EL (cell line): Measurements from ENCODE around the gene SLC38A1.
A peak's percentile ranks its signal among the peaks of the same experiment; 100 is the strongest.
"Not testable (repeated sequence)": the region's sequence is repeated elsewhere in the genome, so short reads cannot be mapped to it uniquely, and the experiment has no call there.

Source experiments
- DNase-seq: peaks from one replicate; pipeline ENCODE4 v3.0.0-alpha.2; 2016

Gene SLC38A1

DNA sequence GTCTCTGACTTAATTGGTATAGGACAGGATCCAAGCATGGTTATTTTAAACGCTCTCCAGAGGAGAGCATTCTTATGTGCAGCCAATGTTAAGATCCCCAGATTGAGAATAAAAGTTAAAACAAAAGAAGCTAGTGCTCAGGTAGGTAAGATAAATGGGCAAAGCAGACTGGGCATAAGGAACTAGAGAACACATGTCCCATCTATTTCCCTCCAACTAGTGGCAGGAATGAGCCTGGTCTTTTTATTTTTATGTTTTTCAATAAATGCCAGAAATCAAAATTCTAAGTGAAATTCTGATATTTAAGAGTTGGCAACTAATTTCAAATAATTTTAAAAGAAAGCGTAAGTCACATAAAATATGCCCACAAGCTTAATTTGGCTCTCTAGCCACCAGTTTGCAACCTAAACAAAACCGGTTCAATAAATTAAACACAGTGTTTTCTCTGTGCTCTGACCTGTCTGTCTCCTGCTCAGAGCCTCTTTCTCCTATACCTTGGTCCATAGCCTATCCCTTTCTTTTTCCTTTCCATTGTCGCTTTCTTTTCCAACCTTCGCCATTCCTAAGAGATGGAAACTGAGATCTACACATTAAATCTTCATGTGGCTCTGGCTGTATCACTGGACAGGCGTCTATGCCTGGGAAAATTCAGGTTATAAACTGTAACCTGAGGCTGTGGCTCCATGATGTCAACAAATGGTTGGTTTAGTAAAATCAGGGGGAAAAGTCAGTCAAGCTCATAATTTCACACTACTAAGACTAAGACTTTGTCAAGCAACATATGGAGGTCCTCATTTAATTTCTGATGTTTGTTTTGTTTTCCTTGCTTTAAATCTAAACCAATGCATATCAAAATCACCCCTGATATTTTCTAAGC, 5.5 kb downstream of the SLC38A1 start:
- no peak for DNase-seq

DNA sequence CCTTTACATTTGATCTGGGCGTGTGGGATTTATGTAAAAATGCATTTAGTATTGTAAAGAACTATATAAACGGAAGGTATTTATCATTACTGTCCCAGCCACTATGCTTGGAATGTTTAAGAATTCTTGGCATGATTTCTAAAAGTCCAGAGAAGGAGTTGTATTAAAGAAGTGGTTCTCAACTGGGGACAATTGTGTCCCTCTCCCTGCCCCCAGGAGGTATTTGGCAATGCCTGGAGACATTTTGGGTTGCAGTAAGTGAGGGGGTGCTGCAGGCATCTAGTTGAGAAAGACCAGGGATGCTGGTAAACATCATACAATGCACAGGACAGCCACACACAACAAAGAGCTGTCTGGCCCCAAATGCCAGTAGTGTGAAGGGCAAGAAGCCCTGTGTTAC, 7.2 kb downstream of the SLC38A1 start:
- peak; percentile 37 for DNase-seq

DNA sequence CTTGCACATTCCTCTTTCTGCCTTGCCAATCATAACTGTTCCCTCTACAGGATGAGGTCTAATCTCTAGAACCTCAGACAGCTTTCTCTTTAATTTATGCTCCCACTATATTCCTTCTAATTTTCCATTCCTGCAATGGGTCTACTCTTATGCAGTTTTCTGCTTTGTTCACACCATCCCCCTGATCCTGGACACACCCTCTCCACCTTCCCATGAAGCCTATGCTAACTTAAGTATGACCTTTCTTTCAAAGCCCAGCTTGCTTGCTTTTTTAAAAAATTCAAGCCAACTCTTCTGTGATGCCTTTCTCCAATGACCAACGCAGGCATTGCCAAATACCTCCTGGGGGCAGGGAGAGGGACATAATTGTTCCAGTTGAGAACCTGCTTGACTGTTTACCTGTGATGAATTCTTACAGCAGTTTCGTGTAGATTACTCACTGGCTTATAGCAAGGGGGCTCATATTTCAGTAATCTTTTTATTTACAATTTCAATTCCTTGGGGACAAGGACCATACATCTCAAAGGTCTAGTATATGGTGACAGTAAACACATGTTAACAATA, 7.8 kb downstream of the SLC38A1 start:
- no peak for DNase-seq

DNA sequence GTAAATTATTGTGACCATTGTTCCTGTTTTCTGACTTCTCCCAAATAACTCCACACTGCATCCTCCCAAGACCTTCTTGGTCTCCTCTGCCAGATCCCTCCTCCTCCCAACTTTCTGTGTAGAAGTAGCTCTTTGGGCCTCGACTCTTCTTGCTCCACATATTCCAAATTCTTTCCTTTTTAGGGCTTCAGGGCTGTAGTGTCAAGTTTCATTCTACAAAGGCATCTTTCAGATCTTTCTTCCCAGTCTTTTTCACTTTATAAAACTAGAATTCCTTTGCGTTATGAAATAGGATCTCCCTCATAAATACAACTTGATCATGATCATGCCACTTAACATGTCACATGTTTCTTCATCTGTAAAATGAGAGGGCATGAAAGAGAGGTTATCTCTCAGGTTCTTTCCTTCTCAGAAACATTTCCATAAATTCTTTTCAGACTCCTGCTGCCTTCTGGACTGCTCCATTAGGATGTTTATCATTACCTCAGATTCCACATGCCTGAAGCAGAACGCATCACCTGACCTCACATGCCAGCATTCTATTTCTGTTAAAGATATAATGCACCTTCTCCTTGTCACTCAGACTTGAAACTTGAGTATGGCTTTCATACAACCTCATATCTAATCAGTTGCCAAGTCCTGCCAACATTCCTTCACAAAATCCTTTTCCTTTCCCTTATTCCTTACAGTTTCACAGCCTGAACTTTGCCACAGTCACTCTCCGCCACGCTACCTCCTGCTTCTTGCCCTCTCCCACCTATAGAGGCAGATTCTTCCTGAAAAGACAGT, 8.5 kb downstream of the SLC38A1 start:
- peak; percentile 69 for DNase-seq

DNA sequence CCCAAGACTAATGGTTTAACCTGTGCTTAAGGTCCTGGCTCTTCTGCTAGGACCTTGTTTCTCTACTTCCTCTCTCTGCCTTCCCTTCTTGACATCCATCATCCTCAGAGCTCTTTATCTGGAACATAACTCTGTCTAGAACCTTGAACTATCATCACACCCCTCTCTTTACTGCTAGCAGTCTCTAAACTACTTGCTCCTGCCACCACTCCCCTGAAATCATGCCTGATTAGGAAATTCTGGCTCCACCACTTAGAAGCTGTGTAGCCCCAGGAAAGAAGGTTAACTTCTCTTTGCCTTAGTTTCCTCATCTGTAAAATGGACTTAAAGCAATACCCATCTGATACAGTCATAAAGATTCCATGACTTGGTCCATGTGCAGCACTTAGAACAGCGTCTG, 9.1 kb downstream of the SLC38A1 start:
- no peak for DNase-seq

DNA sequence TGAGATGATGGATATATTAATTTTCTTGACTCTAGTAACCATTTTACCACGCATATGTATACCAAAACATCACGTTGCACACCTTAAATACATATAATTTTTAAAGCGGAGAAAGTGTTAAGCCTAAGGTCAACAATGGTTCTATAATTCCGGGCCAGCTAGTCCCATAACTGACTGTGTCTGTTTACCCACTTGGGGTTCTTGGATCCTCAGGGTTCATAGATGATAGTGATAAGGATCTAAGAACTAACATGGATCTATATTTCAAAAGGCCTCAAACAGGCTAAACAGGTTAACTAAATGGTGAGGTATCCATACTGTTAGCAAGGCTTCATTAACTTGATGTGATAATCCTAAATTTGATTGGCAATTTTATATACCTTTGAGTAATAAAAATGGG, 9.8 kb downstream of the SLC38A1 start:
- DNase-seq = no peak

DNA sequence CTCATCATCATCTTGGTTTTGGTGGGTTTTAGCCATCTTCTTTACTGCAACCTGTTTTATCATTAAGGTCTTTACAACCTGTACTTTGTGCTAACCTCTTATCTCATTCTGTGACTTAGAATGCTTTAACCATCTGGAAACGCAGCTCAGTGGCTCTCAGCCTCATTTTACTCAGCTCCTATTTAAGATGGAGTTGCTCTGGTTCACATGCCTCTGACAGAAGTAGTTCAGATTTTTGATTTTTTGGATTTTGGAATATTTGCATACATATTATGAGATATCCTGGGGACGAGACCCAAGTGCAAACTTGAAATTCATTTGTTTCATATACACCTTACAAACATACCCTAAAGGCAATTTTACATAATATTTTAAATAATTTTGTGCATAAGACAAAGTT, 10.7 kb downstream of the SLC38A1 start:
- DNase-seq = no peak

DNA sequence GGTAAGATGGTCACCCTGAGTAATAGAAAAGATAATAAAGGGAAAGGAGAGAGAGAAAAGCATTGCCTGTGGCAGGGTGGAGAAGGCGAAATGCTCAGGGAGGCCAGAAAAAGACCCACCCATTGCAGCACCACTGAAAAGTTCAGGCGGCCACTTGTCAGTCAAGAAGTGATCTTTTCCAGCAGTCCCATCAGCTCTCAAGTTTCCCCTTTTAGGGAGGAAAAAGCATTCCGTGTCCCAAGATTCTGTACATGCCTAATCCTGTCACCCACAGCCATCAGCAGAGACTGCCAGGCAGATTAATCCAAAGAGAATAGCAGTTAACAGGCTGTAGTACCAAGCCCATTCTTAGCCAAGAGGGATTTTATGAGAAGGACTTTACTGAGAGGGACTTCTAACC, 11.9 kb downstream of the SLC38A1 start:
- DNase-seq = no peak

DNA sequence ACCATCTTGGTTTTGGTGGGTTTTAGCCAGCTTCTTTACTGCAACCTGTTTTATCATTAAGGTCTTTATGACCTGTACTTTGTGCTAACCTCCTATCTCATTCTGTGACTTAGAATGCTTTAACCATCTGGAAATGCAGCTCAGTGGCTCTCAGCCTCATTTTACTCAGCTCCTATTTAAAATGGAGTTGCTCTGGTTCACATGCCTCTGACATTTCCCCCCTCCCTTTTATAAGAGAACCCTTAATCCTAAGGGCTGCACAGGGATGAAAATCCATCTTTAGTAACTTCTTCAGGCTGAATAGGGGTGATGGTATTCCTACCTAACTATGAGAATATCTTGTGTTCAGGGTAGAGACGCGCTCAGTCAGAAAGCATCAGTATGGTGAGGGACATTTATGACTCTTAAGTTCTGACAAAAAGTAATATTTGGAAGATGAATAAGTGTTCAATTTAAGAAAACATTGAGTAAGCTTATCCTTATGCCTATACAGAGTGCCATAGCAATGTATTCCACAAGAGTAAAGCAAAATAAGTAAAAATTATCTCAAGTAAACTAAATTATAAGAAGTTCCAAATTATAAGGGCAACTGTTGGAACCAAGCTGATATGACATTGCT, 15.2 kb downstream of the SLC38A1 start:
- no peak for DNase-seq

DNA sequence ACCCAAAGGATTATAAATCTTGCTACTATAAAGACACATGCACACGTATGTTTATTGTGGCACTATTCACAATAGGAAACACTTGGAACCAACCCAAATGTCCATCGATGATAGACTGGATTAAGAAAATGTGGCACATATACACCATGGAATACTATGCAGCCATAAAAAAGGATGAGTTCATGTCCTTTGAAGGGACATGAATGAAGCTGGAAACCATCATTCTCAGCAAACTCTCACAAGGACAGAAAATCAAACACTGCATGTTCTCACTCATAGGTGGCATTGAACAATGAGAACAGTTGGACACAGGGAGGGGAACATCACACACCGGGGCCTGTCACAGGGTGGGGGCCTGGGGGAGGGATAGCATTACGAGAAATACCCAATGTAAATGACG, 16.8 kb downstream of the SLC38A1 start:
- not testable (repeated sequence) for DNase-seq

DNA sequence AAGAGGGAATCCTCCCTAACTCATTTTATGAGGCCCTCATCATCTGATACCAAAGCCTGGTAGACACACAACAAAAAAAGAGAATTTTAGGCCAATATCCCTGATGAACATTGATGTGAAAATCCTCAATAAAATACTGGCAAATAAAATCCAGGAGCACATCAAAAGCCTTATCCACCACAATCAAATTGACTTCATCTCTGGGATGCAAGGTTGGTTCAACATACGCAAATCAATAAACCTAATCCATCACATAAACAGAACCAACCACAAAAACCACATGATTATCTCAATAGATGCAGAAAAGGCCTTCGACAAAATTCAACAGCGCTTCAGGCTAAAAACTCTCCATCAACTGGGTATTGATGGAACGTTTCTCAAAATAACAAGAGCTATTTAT, 18.9 kb downstream of the SLC38A1 start:
- DNase-seq = not testable (repeated sequence)

DNA sequence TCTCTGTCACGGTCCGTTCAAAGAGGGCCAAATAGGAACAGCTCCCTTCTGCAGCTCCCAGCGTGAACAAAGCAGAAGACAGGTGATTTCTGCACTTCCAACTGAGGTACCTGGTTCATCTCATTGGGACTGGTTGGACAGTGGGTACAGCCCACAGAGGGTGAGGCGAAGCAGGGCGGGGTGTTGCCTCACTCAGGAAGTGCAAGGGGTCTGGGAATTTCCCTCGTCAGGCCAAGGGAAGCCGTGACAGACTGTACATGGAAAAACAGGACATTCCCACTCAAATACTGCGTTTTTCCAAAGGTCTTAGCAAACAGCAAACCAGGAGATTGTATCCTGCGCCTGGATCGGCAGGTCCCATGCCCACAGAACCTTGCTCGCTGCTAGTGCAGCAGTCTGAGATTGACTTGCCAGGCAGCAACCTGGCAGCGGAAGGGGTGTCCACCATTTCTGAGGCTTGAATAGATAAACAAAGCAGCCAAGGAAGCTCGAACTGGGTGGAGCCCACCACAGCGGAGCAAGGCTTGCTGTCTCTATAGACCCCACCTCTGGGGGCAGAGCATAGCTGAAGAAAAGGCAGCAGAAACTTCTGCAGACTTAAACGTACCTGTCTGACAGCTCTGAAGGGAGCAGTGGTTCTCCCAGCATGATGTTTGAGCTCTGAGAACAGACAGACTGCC, 22.7 kb downstream of the SLC38A1 start:
- DNase-seq = no peak

DNA sequence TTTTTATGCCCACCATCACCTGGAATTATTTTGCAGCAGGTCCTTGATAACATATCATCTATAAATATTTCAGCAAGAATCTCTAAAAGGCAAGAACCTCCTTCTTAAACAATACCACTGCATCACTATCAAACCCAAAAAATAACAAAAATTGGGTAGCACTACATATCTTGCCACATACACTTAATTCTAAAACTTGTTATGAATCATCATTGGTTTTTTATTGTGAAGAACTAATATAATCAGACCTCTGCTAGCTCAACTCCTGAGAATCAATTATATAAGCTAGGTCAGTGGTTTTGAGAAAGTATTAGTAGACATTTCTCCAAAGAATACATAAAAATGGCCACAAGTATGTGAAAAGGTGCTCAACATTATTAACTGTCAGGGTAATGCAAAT, 23.8 kb downstream of the SLC38A1 start:
- DNase-seq = no peak

DNA sequence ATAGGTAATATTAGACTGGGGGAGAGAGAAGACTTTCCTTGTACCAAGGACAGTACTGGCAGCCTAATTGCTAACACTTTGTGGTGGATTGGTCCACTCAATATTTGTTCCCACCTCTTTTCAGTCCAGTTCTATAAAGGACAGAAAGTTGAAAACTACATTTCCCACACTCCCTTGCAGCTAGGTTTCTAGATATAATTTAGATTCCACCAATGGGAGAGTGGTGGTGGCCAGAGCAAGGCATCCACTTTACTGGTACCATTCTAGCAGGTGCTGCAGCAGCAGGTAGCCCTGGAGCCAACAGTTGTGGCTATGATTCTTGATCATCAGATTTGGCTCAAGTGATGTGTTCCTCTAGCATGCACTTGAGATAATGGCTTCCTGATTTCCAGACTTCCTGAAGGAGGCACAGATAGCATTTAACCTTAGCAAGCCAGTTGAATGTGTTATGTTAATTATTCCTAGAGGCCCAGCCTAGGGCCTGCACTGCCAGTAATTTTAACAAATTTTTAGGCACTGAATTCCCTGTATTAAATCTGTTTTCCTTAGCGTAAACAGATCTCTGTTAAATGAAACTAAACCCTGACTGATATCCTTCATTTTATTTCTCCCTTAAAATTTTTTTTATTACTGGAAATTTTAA, 24.4 kb downstream of the SLC38A1 start:
- no peak for DNase-seq

DNA sequence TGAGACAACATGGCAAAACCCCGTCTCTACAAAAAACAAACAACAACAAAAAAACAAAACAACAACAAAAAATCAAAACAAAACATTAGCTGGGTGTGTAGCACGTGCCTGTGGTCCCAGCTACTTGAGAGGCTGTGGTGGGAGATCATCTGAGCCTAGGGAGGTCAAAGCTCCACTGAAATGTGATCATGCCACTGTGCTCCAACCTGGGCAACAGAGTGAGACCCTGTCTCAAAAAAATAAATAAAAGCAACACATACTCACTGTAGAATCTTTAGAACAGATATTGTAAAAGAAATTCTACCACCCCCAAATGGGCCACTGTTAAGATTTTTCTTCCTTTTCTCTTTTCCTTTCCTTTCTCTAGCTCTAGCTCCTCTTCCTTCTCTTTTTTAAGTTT, 26.3 kb downstream of the SLC38A1 start:
- DNase-seq = no peak

DNA sequence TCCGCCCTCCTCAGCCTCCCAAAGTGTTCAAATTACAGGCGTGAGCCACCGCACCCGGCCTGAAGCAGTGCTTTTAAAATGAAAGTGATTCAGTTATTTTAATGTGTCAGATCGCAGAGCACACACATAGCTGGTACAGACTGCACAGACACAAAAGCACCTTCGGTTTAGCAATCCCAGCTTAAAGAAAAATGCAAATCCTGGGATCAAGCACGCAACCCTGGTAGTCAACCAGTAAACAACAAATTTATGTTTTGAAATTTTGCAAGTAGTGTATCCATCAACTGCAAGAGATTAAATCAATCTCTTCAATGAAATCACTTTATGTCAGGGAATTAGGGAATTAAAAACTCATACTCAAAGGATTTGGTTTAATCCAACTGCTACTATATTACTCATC, 28.4 kb downstream of the SLC38A1 start:
- no peak for DNase-seq

DNA sequence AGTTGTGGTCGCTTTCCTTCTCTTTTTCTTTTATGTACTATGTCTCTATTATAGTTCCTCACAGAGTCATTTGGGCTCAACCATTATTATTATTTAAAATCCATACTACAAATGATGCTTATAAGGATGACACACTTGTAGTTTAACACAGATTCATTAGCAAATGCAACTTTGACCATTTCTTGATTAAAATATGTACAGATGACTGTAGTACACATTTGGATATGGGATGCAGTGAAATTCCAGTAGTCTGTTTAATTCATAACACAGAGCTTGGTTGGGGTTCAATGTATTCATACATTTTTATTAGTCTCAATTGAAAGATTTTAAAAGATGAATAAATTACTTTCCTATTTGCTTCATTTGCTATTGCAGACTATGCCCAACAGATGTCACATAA, 30.0 kb downstream of the SLC38A1 start:
- no peak for DNase-seq

DNA sequence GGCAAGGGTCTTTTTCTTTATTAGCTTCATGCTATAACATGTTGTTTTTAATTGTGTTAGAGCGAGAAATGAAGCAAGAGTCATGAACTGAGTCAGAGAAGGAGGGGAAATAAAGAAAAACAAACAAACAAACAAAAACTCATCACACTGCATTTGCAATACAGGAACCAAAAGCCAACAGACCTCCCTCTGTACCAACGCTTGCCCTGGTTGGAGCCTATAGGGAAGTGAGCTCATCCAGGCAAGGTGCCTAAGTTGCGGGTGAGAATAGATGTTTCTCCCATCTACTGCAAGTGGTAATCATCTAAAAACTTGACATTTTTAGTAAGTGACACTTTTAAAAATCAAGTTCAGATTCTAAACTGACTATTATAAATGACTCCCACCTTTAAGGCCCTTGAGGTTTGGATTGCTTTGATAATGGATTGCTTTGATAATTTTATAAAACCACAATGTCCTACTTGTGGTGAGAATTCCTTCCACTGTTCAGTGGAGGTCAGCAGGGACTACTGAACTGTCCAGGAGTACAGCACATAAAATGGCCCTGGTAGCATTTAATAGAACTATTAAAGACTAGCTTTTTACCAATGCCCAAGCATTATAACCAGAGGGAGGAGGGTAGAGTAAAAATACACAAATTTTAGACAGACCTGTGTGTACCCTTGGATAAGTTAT, 31.3 kb downstream of the SLC38A1 start:
- DNase-seq = no peak

DNA sequence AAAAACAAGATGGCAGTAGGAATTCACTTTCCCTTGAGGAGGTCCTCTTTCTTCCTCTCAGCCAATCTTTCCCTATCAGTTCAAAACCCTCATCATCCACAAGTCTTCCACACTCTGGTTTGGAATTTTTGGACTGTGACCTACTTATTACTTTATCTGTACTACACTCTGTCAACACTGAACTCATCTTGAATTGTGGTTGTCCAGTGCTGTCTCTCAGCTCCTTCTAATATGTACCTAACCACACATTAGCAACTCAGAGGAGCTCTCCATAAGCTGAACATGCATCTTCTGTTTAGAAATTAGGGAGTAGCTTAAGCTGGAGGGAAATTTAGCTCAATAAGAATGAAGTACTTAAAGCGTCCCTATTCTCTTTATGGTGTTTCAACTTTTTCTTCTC, 34.8 kb downstream of the SLC38A1 start:
- DNase-seq = no peak

DNA sequence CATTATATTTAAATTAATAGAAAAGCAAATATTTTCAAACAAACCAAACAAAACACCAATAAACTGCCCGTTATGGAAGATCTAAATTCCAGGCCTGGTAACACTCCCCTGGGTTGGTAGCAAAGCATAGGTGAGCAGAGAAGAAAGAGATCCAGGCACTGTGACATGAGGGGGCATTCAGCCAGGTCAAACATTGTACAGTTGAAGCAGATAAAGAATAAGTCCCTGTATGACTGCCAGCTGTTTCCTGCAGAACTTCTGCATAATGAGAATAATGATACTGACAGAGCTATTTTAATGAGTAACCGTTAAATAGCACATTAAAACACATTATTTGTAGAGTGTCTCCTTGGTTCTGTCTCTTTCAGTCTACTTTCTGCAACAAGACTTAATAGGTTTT, 35.4 kb downstream of the SLC38A1 start:
- DNase-seq = no peak

DNA sequence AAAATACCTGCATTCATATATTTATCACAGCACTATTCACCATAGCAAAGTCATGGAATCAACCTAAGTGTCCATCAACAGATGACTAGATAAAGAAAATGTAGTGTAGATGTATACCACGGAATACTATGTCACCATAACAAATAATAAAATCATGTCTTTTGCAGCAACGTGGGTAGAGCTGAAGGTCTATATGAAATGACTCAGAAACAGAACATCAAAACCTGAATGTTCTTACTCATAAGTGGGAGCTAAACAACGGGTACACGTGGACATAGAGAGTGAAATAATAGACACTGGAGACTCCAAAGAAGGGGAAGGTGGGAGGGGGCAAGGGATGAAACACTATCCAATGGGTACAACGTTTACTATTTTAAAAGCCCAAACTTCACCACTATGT, 37.9 kb downstream of the SLC38A1 start:
- DNase-seq = no peak

DNA sequence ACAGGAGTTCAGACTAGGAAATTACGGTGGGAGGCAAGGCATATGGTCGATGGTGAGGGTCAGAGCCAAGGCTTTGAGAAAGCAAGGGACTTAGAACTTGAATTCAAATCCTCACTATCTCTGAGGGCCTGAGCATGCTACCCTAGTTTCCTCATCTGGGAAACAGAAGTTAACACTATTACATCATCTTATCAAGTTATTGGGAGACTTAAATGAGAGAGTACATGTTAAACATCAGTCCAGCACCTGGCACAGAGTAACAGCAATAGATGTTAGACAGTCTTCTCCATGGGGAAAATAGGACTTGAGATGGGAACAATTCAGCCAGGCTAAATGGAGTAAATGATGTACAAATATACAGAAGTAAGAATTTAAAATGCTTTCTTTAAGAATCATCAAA, 38.5 kb downstream of the SLC38A1 start:
- no peak for DNase-seq
